Activated CD8-positive, alpha-beta T cell treated with anti-CD3 and anti-CD28 coated beads, Interleukin-2, amount 10 ng/mL, durations not matched to agents 7 days and 5 days (primary cell): ENCODE data around the gene LHFPL6. TPM values are rescaled to one million over a fixed set of nuclear protein-coding genes. Genes with fewer than 3 reads are reported as not detected.

Experiments
- ATAC-seq: fragments of 150-1000 bp; cut with Tn5 transposase; one replicate; pipeline ENCODE4 v1.10.0; 2021; ENCODE audit warnings: moderate library complexity
- CTCF ChIA-PET: fragments of 350-600 bp; sonication (Branson Sonifier 250); formaldehyde crosslinking; loops from one replicate; lab custom pipeline; 2021; ENCODE audit warnings: antibody characterized with exemption; lab: Charles Lee
- POLR2A ChIA-PET: fragments of 350-600 bp; sonication (Branson Sonifier 250); formaldehyde crosslinking; loops from one replicate; lab custom pipeline; 2021; ENCODE audit warnings: antibody characterized with exemption; lab: Charles Lee
- DNase-seq: peaks from one replicate; pipeline ENCODE4 v3.0.0-alpha.2; 2020
- H3K27ac Mint-ChIP-seq: one replicate; pipeline ENCODE4 v1.8.0; 2021; ENCODE audit warnings: mild to moderate bottlenecking, mixed read lengths
- H3K27me3 Mint-ChIP-seq: one replicate; pipeline ENCODE4 v1.8.0; 2021; ENCODE audit warnings: low read depth, mixed read lengths
- H3K36me3 Mint-ChIP-seq: one replicate; pipeline ENCODE4 v1.8.0; 2021; ENCODE audit warnings: low read depth, mixed read lengths
- H3K4me1 Mint-ChIP-seq: one replicate; pipeline ENCODE4 v1.8.0; 2021; ENCODE audit warnings: low read depth, mixed read lengths
- H3K4me3 Mint-ChIP-seq: one replicate; pipeline ENCODE4 v1.8.0; 2021; ENCODE audit warnings: mild to moderate bottlenecking, mixed read lengths
- H3K9me3 Mint-ChIP-seq: one replicate; pipeline ENCODE4 v1.8.0; 2022; ENCODE audit warnings: mixed read lengths; ENCODE audit not compliant: insufficient read depth
- total RNA-seq, 2 experiments: library from RNA; stranded (reverse); gene quantifications; one replicate each; pipeline ENCODE4 v1.2.3, GENCODE V29; 2021

Gene LHFPL6
- total RNA-seq, 2 experiments from 2014 or later = 0.13 TPM; not detected in 1

GRCh38 chr13:39607876-39608275 is 4.9 kb upstream of the LHFPL6 start:
- Mint-ChIP-seq H3K4me3 (no peak overlapping the region), H3K4me1 (peaks cover 3% of the 10 kb centered on the region), H3K36me3 (no peaks in the 10 kb centered on the region), H3K27me3 (peaks cover 25% of the 10 kb centered on the region), H3K27ac (no peak overlapping the region), H3K9me3 (no peaks in the 10 kb centered on the region)
- no peak for DNase-seq
- ChIA-PET POLR2A (no interaction called here), CTCF (interaction anchor here (1.3 kb wide), 1 partner anchor 9 kb away, joined by 7 read pairs; no protein-coding TSS in a partner anchor)
- no peak for ATAC-seq

DNA sequence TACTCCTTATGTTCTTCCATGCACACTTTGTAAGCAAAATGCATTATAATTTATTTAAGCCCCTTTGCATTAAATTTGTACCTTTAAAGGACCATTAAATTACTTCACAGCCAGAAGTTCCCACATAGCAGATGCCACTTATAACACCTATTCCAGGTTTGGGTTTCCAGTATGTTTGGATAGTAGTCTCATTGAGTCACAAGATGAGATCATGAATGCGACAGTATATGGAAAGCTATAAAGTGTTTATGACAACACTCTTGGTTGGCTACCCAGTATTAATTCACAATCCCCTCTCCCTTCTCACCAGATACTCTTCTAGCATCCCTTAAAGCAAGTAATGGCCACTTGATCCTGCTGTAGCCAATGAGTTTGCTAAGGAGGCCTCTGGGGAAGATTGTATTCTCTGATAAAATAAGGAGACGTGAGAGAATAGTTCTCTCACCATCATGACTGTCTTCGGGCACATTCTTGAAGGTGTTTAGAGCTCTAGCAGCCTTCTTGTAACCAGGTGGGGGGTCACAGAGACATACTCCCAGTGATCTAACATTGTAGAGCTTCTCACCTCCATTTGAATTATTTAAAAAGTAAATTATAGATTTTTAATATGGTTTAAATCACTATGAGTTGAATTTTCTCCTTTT is 2.8 kb upstream of the LHFPL6 start:
- Mint-ChIP-seq H3K4me1 (peaks cover 9% of the 10 kb centered on the region), H3K27ac (no peak overlapping the region), H3K36me3 (no peaks in the 10 kb centered on the region), H3K27me3 (peaks cover 39% of the 10 kb centered on the region), H3K4me3 (no peak overlapping the region), H3K9me3 (no peaks in the 10 kb centered on the region)
- ATAC-seq (no peak), DNase-seq (no peak)
- CTCF ChIA-PET = interaction anchor here (0.7 to 2.5 kb wide), 2 partner anchors 10 to 215 kb away, joined by 3 to 18 read pairs; no protein-coding TSS in a partner anchor
- POLR2A ChIA-PET = no interaction called here

- Mint-ChIP-seq H3K4me1 (peaks cover 9% of the 10 kb centered on the region), H3K36me3 (no peaks in the 10 kb centered on the region), H3K27me3 (peaks cover 46% of the 10 kb centered on the region), H3K9me3 (no peaks in the 10 kb centered on the region), H3K4me3 (no peak overlapping the region), H3K27ac (no peak overlapping the region)
- ATAC-seq = no peak
- no peak for DNase-seq
- ChIA-PET CTCF (interaction anchor here (1.5 to 2.5 kb wide), 2 partner anchors 8 to 11 kb away, joined by 7 to 18 read pairs; no protein-coding TSS in a partner anchor), POLR2A (no interaction called here)
Observed at GRCh38 chr13:39604756-39605155, 1.8 kb upstream of the LHFPL6 start.

- Mint-ChIP-seq H3K9me3 (no peaks in the 10 kb centered on the region), H3K4me1 (peaks cover 9% of the 10 kb centered on the region), H3K36me3 (no peaks in the 10 kb centered on the region), H3K4me3 (peak overlapping the region; percentile 55), H3K27me3 (peaks cover 49% of the 10 kb centered on the region), H3K27ac (no peak overlapping the region)
- DNase-seq = no peak
- CTCF ChIA-PET = interaction anchor here (1.5 kb wide), 1 partner anchor 9 kb away, joined by 7 read pairs; no protein-coding TSS in a partner anchor
- ATAC-seq = peak; percentile 18
- POLR2A ChIA-PET = no interaction called here
Observed at GRCh38 chr13:39603424-39603947, 493 bp upstream of the LHFPL6 start.

GRCh38 chr13:39602277-39602613 is 748 bp downstream of the LHFPL6 start:
- Mint-ChIP-seq H3K4me3 (peak overlapping the region; percentile 65), H3K27ac (no peak overlapping the region), H3K4me1 (peaks cover 9% of the 10 kb centered on the region), H3K27me3 (peaks cover 49% of the 10 kb centered on the region), H3K9me3 (no peaks in the 10 kb centered on the region), H3K36me3 (no peaks in the 10 kb centered on the region)
- ChIA-PET POLR2A (no interaction called here), CTCF (interaction anchor here (1.1 to 1.9 kb wide), 2 partner anchors 10 to 1074 kb away, joined by 3 to 9 read pairs; no protein-coding TSS in a partner anchor)
- ATAC-seq (no peak), DNase-seq (no peak)

GRCh38 chr13:39601636-39602035 is 1.4 kb downstream of the LHFPL6 start:
- no peaks in the 10 kb centered on the region for H3K36me3 Mint-ChIP-seq
- DNase-seq (no peak), ATAC-seq (no peak)
- no peak overlapping the region for H3K27ac Mint-ChIP-seq
- POLR2A ChIA-PET = no interaction called here
- peaks cover 9% of the 10 kb centered on the region for H3K4me1 Mint-ChIP-seq
- CTCF ChIA-PET = interaction anchor here (1.9 kb wide), 1 partner anchor 11 kb away, joined by 9 read pairs; no protein-coding TSS in a partner anchor
- H3K9me3 Mint-ChIP-seq = no peaks in the 10 kb centered on the region
- peak overlapping the region; percentile 65 for H3K4me3 Mint-ChIP-seq
- peaks cover 49% of the 10 kb centered on the region for H3K27me3 Mint-ChIP-seq

GRCh38 chr13:39600766-39601165 is 2.2 kb downstream of the LHFPL6 start:
- no peak overlapping the region for H3K4me3 Mint-ChIP-seq
- ChIA-PET POLR2A (no interaction called here), CTCF (no interaction called here)
- no peak overlapping the region for H3K27ac Mint-ChIP-seq
- H3K4me1 Mint-ChIP-seq = peaks cover 9% of the 10 kb centered on the region
- peaks cover 47% of the 10 kb centered on the region for H3K27me3 Mint-ChIP-seq
- H3K36me3 Mint-ChIP-seq = no peaks in the 10 kb centered on the region
- no peaks in the 10 kb centered on the region for H3K9me3 Mint-ChIP-seq
- ATAC-seq (no peak), DNase-seq (no peak)

DNA sequence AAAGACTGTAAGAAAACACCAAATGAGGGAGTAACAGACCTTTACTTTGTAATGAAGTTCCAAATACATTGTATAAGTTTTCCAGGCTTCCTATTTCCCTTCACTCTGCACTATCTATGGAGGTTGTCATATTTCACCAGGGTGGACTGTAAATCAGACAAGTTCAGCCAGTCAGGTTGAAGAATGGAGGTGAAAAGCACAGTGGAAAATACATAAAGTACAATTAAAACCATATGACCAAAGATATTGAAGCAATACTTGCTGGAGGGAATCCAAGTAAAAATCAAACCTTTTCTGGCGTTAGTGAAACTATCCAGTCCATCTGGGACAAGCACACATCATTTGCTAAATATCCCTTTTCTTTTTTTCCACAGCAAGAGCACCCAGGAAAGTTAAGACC is 3.2 kb downstream of the LHFPL6 start:
- ChIA-PET POLR2A (no interaction called here), CTCF (no interaction called here)
- Mint-ChIP-seq H3K27ac (no peak overlapping the region), H3K4me1 (peaks cover 9% of the 10 kb centered on the region), H3K9me3 (no peaks in the 10 kb centered on the region), H3K36me3 (no peaks in the 10 kb centered on the region), H3K4me3 (no peak overlapping the region), H3K27me3 (peaks cover 46% of the 10 kb centered on the region)
- ATAC-seq (no peak), DNase-seq (no peak)

DNA sequence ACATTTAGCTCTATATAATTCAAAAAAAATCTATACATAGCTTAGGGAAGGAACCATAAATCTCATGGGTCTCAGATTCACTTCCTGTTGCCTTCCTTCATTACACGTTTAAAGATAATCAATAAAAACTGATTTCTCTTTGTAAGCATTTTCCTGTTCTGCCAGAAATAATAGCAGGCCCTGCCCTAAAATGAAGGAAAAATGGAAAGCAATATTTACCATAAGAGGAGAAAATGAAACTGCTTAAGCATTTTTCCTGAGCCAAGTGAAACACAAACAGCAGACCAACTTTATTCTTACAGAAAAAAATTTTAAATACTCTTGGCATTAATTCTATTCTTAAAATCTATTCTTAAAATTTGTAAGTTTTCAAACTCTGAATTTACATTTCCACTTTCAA is 4.0 kb downstream of the LHFPL6 start:
- H3K9me3 Mint-ChIP-seq = no peaks in the 10 kb centered on the region
- no peaks in the 10 kb centered on the region for H3K36me3 Mint-ChIP-seq
- no peak overlapping the region for H3K4me3 Mint-ChIP-seq
- DNase-seq (no peak), ATAC-seq (no peak)
- H3K27me3 Mint-ChIP-seq = peaks cover 38% of the 10 kb centered on the region
- ChIA-PET POLR2A (no interaction called here), CTCF (interaction anchor here (1.1 to 1.8 kb wide), 2 partner anchors 13 to 17 kb away, joined by 7 to 8 read pairs; no protein-coding TSS in a partner anchor)
- H3K4me1 Mint-ChIP-seq = peaks cover 9% of the 10 kb centered on the region
- no peak overlapping the region for H3K27ac Mint-ChIP-seq

DNA sequence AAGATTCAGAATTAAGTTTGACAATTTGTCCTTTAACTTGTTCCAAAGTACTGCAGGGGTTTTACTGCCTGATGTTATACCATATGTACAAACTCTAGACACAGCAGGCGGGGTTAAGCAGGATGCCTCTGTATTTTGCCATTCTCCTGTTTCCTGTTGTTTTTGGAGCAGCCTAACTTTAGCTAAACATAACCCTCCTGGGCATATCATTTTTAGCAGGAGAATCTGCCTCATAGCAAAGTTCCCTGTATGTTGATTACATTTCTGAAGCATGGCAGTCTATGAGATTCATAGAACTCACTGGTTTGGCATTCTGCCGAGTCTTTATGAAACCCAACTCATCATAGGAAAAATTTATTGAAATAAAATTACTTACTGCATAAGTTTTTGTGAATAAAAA is 5.2 kb downstream of the LHFPL6 start:
- POLR2A ChIA-PET = no interaction called here
- peaks cover 31% of the 10 kb centered on the region for H3K27me3 Mint-ChIP-seq
- no peaks in the 10 kb centered on the region for H3K36me3 Mint-ChIP-seq
- no peak overlapping the region for H3K4me3 Mint-ChIP-seq
- CTCF ChIA-PET = interaction anchor here (1.8 kb wide), 1 partner anchor 18 kb away, joined by 8 read pairs; no protein-coding TSS in a partner anchor
- no peak for DNase-seq
- peaks cover 6% of the 10 kb centered on the region for H3K4me1 Mint-ChIP-seq
- H3K27ac Mint-ChIP-seq = no peak overlapping the region
- no peaks in the 10 kb centered on the region for H3K9me3 Mint-ChIP-seq
- ATAC-seq = no peak

DNA sequence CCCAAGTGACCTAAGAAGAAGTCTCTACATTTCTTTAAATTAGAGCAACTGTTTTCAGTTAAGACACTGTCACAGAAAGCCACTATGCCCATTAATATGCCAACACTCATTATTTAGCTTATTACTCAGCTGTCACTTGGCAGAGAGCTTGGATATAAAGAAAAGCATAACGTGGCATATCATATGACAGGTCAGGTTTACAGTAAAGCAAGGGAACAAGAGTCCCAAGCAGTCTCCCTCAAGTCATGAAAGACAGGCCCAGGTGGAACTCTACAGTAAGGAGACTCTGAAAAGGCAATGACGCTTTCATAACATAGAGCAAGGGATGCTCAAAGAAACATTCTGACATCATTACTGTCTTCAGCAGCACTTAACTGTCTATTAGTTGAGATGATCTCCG is 6.3 kb downstream of the LHFPL6 start:
- Mint-ChIP-seq H3K9me3 (no peaks in the 10 kb centered on the region), H3K36me3 (no peaks in the 10 kb centered on the region), H3K4me1 (no peaks in the 10 kb centered on the region), H3K27ac (no peak overlapping the region), H3K4me3 (no peak overlapping the region), H3K27me3 (peaks cover 23% of the 10 kb centered on the region)
- ChIA-PET CTCF (no interaction called here), POLR2A (no interaction called here)
- ATAC-seq = no peak
- no peak for DNase-seq

- no peak overlapping the region for H3K4me3 Mint-ChIP-seq
- POLR2A ChIA-PET = no interaction called here
Observed at GRCh38 chr13:39596176-39596575, 6.8 kb downstream of the LHFPL6 start.

More at GRCh38 chr13:39596176-39596575, 6.8 kb downstream of the LHFPL6 start:
- CTCF ChIA-PET = interaction anchor here (0.6 kb wide), 1 partner anchor 16 kb away, joined by 3 read pairs; no protein-coding TSS in a partner anchor
- Mint-ChIP-seq H3K27me3 (peaks cover 19% of the 10 kb centered on the region), H3K9me3 (no peaks in the 10 kb centered on the region), H3K27ac (no peak overlapping the region), H3K36me3 (no peaks in the 10 kb centered on the region), H3K4me1 (no peaks in the 10 kb centered on the region)
- no peak for ATAC-seq
- DNase-seq = no peak
